ENCODE data around the gene NPAS4. TPM values are rescaled to one million over a fixed set of nuclear protein-coding genes. Genes with fewer than 3 reads are reported as not detected.

The NPAS4 gene
- polyA plus RNA-seq, 1 of the 3 experiments (the other 2 are of a cell fraction), result 0.03 TPM

GRCh38 chr11:66437979-66438503 lies 17.2 kb downstream of the NPAS4 start (continued):
- no peak for TF ChIP-seq FOXM1 (IDR thresholded peaks at IDR 0.05; ENCODE audit: low read depth)

DNA sequence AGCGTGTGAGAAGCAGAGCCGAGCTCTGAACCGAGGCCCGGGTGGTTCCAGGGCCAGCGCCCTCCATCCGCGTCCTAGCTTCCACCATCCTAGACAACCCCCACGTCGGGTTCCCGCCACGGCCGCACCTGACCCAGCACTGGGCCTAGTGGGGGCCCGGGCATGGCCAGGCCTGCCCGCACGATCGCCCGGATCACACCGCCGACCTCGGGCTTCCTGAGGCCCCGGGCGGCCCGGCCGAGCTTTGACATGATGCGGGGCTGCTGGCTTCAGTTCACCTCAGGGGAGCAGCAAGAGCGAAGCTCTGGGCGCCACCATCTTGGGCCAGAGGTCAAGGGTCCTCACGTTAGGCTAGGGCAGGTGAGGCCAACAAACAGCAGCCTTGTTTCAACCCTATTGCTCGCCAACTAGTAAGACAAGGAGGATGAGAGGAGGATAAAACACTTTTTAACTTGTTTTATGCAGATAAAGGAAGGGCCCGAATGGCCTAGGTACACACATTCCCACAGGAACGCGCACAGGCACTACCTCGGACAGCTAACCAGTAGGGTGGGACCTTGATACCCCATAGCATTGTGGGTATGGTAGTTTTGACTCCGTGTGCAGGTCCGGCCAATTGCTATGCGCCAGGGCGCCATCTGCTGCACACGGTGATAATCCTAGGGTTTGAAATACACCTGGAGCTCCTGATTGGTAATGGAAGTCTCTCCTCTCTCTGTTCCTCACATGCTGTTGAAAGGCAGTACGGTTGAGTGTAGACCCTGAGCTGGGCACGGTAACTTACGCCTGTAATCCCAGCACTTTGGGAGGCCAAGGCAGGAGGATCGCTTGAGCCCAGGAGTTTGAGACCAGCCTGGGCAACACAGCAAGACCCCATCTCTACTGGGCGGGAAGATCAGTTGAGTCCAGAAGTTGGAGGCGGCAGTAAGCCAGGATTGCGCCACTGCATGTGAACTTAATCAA lies 17.9 kb downstream of the NPAS4 start, which contains the start of gene MRPL11:
Gene MRPL11, minus strand, starts transcription at position 345 of the 963 bp plus-strand sequence. Its CDS starts 94 bp downstream, at position 251.
- H3K27me3 ChIP-seq (ENCODE audit: insufficient read depth), result peaks cover 20% of the 10 kb centered on the region; the same call in 1 of the 2 replicates
- 0 out of 2 replicates have a peak, but pooled peaks have one; percentile 29 for TF ChIP-seq REST (IDR thresholded peaks at IDR 0.05; ENCODE audit: low read depth, low read length)
- TF ChIP-seq FOSL2 (IDR thresholded peaks at IDR 0.05; ENCODE audit: borderline replicate concordance, low read depth), result no peak
- no peak; the same call in 1 of the 2 replicates for TF ChIP-seq RCOR1 (IDR thresholded peaks at IDR 0.05; ENCODE audit: low read length)
- peak; percentile 98 for TF ChIP-seq YY1 (IDR thresholded peaks at IDR 0.05; ENCODE audit: low read depth)
- TF ChIP-seq ZBTB33 (IDR thresholded peaks at IDR 0.05; ENCODE audit: borderline replicate concordance, low read depth), result no peak
- no peak for TF ChIP-seq FOXJ3 (CRISPR knock-in tag; IDR thresholded peaks at IDR 0.05)
- TF ChIP-seq TEAD4 (IDR thresholded peaks at IDR 0.05; ENCODE audit: borderline replicate concordance, insufficient read depth), result no peak
- no peak for TF ChIP-seq USF1 (IDR thresholded peaks at IDR 0.05; ENCODE audit: borderline replicate concordance, low read depth)
- TF ChIP-seq SMC3 (IDR thresholded peaks at IDR 0.05; ENCODE audit: low read depth, low read length), result peak; percentile 53
- TF ChIP-seq TCF12 (IDR thresholded peaks at IDR 0.05), result no peak
- peak; percentile 55 for TF ChIP-seq RAD21 (IDR thresholded peaks at IDR 0.05; ENCODE audit: low read length)
- peak; percentile 42; the same call in 1 of the 2 replicates for TF ChIP-seq SIN3A (IDR thresholded peaks at IDR 0.05; ENCODE audit: borderline replicate concordance, low read depth, low read length)
- no peak for TF ChIP-seq JUND (IDR thresholded peaks at IDR 0.05)
- no peak for TF ChIP-seq RXRA (IDR thresholded peaks at IDR 0.05; ENCODE audit: borderline replicate concordance, low read depth)
- no peak for TF ChIP-seq GABPA (IDR thresholded peaks at IDR 0.05; ENCODE audit: low read depth)
- TF ChIP-seq, protein P1, sequence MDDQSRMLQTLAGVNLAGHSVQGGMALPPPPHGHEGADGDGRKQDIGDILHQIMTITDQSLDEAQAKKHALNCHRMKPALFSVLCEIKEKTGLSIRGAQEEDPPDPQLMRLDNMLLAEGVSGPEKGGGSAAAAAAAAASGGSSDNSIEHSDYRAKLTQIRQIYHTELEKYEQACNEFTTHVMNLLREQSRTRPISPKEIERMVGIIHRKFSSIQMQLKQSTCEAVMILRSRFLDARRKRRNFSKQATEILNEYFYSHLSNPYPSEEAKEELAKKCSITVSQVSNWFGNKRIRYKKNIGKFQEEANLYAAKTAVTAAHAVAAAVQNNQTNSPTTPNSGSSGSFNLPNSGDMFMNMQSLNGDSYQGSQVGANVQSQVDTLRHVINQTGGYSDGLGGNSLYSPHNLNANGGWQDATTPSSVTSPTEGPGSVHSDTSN (IDR thresholded peaks at IDR 0.05), result no peak
- TF ChIP-seq, protein P2, sequence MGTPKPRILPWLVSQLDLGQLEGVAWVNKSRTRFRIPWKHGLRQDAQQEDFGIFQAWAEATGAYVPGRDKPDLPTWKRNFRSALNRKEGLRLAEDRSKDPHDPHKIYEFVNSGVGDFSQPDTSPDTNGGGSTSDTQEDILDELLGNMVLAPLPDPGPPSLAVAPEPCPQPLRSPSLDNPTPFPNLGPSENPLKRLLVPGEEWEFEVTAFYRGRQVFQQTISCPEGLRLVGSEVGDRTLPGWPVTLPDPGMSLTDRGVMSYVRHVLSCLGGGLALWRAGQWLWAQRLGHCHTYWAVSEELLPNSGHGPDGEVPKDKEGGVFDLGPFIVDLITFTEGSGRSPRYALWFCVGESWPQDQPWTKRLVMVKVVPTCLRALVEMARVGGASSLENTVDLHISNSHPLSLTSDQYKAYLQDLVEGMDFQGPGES (IDR thresholded peaks at IDR 0.05; ENCODE audit: low read depth, low read length), result no peak
- TF ChIP-seq RFX5 (IDR thresholded peaks at IDR 0.05; ENCODE audit: low read length), result no peak
- no peak for TF ChIP-seq MEF2A (IDR thresholded peaks at IDR 0.05; ENCODE audit: borderline replicate concordance, low read depth)
- peak; percentile 67 for TF ChIP-seq TAF1 (IDR thresholded peaks at IDR 0.05; ENCODE audit: borderline replicate concordance, low read depth, low read length)

More for the DNA sequence above, 17.9 kb downstream of the NPAS4 start, which contains the start of gene MRPL11:
- WGBS (ENCODE audit: low lambda C conversion rate), result 7% methylated on average over 20 of the region's 45 CpGs
- Histone ChIP-seq H4K20me1 (ENCODE audit: insufficient read depth) (no peaks in the 10 kb centered on the region), H3K9me2 (no peaks in the 10 kb centered on the region), H3K9ac (peak within 1 kb of the TSS; percentile 79), H3F3A (replicated peaks; ENCODE audit: insufficient read depth) (no peaks in the 10 kb centered on the region), H3K4me1 (ENCODE audit: control insufficient read depth in 1 of 2, insufficient read depth in 2 of 2, low read depth in 1 of 2, low read length in 1 of 2) (peaks cover 0 to 5% of the 10 kb centered on the region in 2 experiments; a peak in 1 of 4 replicates), H3K4me3 (ENCODE audit: low read depth in 2 of 2, low read length in 1 of 2) (peak within 1 kb of the TSS; percentile 78 to 87), H3K9me3 (no peaks in the 10 kb centered on the region), H3K79me2 (ENCODE audit: insufficient read depth) (peaks cover 6% of the 10 kb centered on the region; the same call in 1 of the 2 replicates), H3K4me2 (peak within 1 kb of the TSS; percentile 87), H3K27ac (ENCODE audit: low read depth in 2 of 2, low read length in 1 of 2) (peak within 1 kb of the TSS; percentile 63 to 91), H3K36me3 (replicated peaks in 1 of 2; ENCODE audit: control insufficient read depth in 1 of 2, insufficient read depth in 2 of 2, low read length in 1 of 2) (peaks cover 8 to 14% of the 10 kb centered on the region in 2 experiments), H2AFZ (ENCODE audit: low read depth) (peak within 1 kb of the TSS; percentile 94)
- POLR2A ChIA-PET, result interaction anchor here (0.7 to 3.1 kb wide), 5 partner anchors 21 to 1061 kb away, joined by 3 to 18 read pairs (median 7); partner anchors contain the start of genes DPP3 and PELI3
- DNase-seq, result peak; percentile 98
- CTCF ChIA-PET, result interaction anchor here (0.6 to 4.5 kb wide), 29 partner anchors 8 to 242 kb away, joined by 3 to 56 read pairs (median 5); partner anchors contain the start of genes BBS1, DPP3, NPAS4 and PELI3

Measured in SK-N-SH (cell line).